GM12878 (cell line): ENCODE measurements around the gene ALG8. TPM values are rescaled to one million over a fixed set of nuclear protein-coding genes. Genes with fewer than 3 reads are reported as not detected.

Experiments
- CHD4 ChIP-seq: fragments of 200-600 bp; sonication (generic); IDR thresholded peaks from 2 replicates; pipeline ENCODE4 v1.6.1; 2016; ENCODE audit warnings: mild to moderate bottlenecking
- ETV6 ChIP-seq, 2 experiments: fragments of 450-650 bp in 1 of 2; IDR thresholded peaks in 1 of 2; conservative IDR thresholded peaks in 1 of 2; 2 replicates each; pipeline ENCODE4 v1.6.1; 2014; ENCODE audit warnings: antibody characterized with exemption in 1 of 2, borderline replicate concordance in 1 of 2, low read depth in 1 of 2, mild to moderate bottlenecking in 1 of 2, moderate library complexity in 1 of 2
- MTA2 ChIP-seq: fragments of 450-650 bp; IDR thresholded peaks from 2 replicates; pipeline ENCODE4 v1.6.1; 2016; ENCODE audit warnings: low read depth, mild to moderate bottlenecking, moderate library complexity
- MXI1 ChIP-seq: fragments of 150-350 bp; IDR thresholded peaks from 2 replicates; pipeline ENCODE4 v1.6.1; 2011; ENCODE audit warnings: low read depth, mild to moderate bottlenecking, inconsistent platforms, low read length, improper control_type of control experiment
- MYC ChIP-seq: IDR thresholded peaks from 2 replicates; pipeline ENCODE4 v1.6.1; 2011; ENCODE audit warnings: mild to moderate bottlenecking, low read length, moderate library complexity, inconsistent platforms; ENCODE audit not compliant: insufficient read depth, insufficient replicate concordance, insufficient read length, severe bottlenecking
- POU2F2 ChIP-seq: IDR thresholded peaks from 3 replicates; pipeline ENCODE4 v1.6.1; 2011; ENCODE audit warnings: low read depth, mild to moderate bottlenecking, low read length, borderline replicate concordance
- RAD21 ChIP-seq: IDR thresholded peaks from 2 replicates; pipeline ENCODE4 v1.6.1; 2011; ENCODE audit warnings: mild to moderate bottlenecking, low read depth, low read length, moderate library complexity; ENCODE audit not compliant: insufficient read depth
- RB1 ChIP-seq: fragments of 450-650 bp; formaldehyde crosslinking; IDR thresholded peaks from 2 replicates; pipeline ENCODE4 v1.6.1; 2017; ENCODE audit warnings: mild to moderate bottlenecking, borderline replicate concordance
- RFX5 ChIP-seq: IDR thresholded peaks from 2 replicates; pipeline ENCODE4 v1.6.1; 2011; ENCODE audit warnings: low read depth, low read length, improper control_type of control experiment
- RUNX3 ChIP-seq: IDR thresholded peaks from 2 replicates; pipeline ENCODE4 v1.6.1; 2012; ENCODE audit warnings: low read length, inconsistent platforms
- SMAD5 ChIP-seq: IDR thresholded peaks from 2 replicates; pipeline ENCODE4 v1.6.1; 2016; ENCODE audit warnings: antibody characterized with exemption, low read depth
- ZSCAN29 ChIP-seq: fragments of 450-650 bp; IDR thresholded peaks from 2 replicates; pipeline ENCODE4 v1.6.1; 2017; ENCODE audit warnings: mild to moderate bottlenecking, moderate library complexity
- polyA plus RNA-seq, 11 experiments: library from polyadenylated mRNA; depleted of rRNA in 4 of 11; unstranded in 6 of 11; stranded (reverse) in 5 of 11; fragments of >200 nt; fragmentation: Nextera tagmentation in 4 of 11; fragmentation: Illumina TruSeq in 1 of 11; extraction: Ambion mirVana in 4 of 11; extraction: Trizol in 1 of 11; gene quantifications; 1 replicate in 1 of 11; 2 replicates in 10 of 11; pipeline versions ENCODE4 v1.2.1 to v1.2.3, GENCODE V29; 2011 to 2016; ENCODE audit warnings: inconsistent platforms in 2 of 11, missing spikeins in 2 of 11, low read depth in 1 of 11
- total RNA-seq, 4 experiments: library from RNA; depleted of rRNA in 3 of 4; stranded (reverse); fragments of >200 nt in 3 of 4; fragmentation: Illumina TruSeq in 1 of 4; extraction: Trizol in 1 of 4; gene quantifications; 2 replicates each; pipeline versions ENCODE4 v1.2.1 to v1.2.3, GENCODE V29; 2013 to 2021
- TF ChIP-seq, protein P1 (sequence below): IDR thresholded peaks from 2 replicates; pipeline ENCODE4 v1.6.1; 2012; ENCODE audit warnings: improper control_type of control experiment, low read depth, low read length; ENCODE audit not compliant: insufficient replicate concordance
- TF ChIP-seq, protein P2 (sequence below): IDR thresholded peaks from 2 replicates; pipeline ENCODE4 v1.6.1; 2011; ENCODE audit warnings: borderline replicate concordance, low read depth, mild to moderate bottlenecking, moderate library complexity, low read length; ENCODE audit not compliant: insufficient read depth, poor library complexity, severe bottlenecking
- TF ChIP-seq, protein P3 (sequence below): fragments of 450-650 bp; conservative IDR thresholded peaks from 2 replicates; pipeline ENCODE4 v1.6.1; 2017; ENCODE audit warnings: mild to moderate bottlenecking, moderate library complexity
- TF ChIP-seq, protein P4 (sequence below): fragments of 450-650 bp; formaldehyde crosslinking; IDR thresholded peaks from 2 replicates; pipeline ENCODE4 v1.4.0; 2022; ENCODE audit warnings: mild to moderate bottlenecking, moderate library complexity

ALG8 gene
- total and polyA plus RNA-seq, 10 of the 15 experiments (the other 5 are each of a cell fraction or from before 2014, with no cell fraction given): 45.7 to 105 (median 68.4) TPM

DNA sequence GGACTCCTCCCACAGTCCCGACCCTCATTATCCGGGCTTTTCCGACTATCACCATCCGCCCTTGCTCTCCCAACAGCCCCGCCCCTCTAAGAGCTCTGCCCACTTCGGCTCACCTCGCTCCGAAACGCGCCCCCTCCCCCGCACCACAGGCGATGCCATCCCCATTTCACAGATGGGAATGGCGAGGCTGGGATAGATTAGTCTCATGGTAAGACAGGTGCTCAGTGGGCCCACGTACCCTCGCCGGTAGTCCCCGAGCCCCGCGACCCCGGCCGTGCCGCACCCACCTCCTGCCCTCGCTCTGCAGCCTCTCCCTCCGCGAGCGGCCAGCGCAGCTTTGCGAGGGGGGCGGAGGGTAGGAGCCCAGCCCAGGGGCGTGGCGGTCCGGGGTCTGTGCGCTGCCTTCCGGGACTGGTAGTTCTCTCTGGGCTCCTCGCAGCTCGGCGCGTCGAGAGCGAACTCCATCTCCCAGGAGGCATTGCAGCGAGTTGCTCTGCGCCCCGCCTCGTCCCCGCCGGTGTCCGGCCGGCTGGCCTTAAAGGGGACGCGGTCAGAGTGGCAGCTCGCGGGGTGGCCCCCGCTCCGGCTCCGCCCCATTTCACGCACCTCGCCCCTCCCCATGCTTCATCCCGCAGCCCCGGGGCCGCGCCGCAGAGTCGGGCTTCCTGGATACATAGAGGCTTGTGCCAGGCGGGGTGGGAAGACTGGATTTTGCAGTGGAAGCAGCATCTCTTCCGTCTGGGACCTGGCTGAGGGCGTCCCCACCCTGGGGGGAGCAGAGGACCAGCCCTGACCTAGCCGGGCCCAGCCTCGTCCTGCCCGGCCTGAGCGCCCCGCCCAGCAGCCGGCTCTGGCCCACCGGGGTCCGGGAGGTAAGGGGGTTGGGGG is 49.1 kb upstream of the ALG8 start, which contains the start of the genes KCTD21 and USP35 (continued):
- TF ChIP-seq RAD21 (no peak), RB1 (no peak), CHD4 (no peak), MTA2 (0 out of 2 replicates have a peak, but pooled peaks have one; percentile 32), ZSCAN29 (no peak), ETV6 (conservative IDR thresholded peaks at IDR 0.05 in 1 of 2, IDR thresholded peaks at IDR 0.05 in 1 of 2; ENCODE audit: borderline replicate concordance in 1 of 2, low read depth in 1 of 2) (no peak), POU2F2 (no peak; the same call in 2 of the 3 replicates), MYC (no peak), SMAD5 (no peak), RUNX3 (peak; percentile 14), MXI1 (no peak; the same call in none of the 2 replicates), RFX5 (0 out of 2 replicates have a peak, but pooled peaks have one; percentile 14)
- TF ChIP-seq, protein P1, sequence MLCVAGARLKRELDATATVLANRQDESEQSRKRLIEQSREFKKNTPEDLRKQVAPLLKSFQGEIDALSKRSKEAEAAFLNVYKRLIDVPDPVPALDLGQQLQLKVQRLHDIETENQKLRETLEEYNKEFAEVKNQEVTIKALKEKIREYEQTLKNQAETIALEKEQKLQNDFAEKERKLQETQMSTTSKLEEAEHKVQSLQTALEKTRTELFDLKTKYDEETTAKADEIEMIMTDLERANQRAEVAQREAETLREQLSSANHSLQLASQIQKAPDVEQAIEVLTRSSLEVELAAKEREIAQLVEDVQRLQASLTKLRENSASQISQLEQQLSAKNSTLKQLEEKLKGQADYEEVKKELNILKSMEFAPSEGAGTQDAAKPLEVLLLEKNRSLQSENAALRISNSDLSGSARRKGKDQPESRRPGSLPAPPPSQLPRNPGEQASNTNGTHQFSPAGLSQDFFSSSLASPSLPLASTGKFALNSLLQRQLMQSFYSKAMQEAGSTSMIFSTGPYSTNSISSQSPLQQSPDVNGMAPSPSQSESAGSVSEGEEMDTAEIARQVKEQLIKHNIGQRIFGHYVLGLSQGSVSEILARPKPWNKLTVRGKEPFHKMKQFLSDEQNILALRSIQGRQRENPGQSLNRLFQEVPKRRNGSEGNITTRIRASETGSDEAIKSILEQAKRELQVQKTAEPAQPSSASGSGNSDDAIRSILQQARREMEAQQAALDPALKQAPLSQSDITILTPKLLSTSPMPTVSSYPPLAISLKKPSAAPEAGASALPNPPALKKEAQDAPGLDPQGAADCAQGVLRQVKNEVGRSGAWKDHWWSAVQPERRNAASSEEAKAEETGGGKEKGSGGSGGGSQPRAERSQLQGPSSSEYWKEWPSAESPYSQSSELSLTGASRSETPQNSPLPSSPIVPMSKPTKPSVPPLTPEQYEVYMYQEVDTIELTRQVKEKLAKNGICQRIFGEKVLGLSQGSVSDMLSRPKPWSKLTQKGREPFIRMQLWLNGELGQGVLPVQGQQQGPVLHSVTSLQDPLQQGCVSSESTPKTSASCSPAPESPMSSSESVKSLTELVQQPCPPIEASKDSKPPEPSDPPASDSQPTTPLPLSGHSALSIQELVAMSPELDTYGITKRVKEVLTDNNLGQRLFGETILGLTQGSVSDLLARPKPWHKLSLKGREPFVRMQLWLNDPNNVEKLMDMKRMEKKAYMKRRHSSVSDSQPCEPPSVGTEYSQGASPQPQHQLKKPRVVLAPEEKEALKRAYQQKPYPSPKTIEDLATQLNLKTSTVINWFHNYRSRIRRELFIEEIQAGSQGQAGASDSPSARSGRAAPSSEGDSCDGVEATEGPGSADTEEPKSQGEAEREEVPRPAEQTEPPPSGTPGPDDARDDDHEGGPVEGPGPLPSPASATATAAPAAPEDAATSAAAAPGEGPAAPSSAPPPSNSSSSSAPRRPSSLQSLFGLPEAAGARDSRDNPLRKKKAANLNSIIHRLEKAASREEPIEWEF: no peak
- TF ChIP-seq, protein P2, sequence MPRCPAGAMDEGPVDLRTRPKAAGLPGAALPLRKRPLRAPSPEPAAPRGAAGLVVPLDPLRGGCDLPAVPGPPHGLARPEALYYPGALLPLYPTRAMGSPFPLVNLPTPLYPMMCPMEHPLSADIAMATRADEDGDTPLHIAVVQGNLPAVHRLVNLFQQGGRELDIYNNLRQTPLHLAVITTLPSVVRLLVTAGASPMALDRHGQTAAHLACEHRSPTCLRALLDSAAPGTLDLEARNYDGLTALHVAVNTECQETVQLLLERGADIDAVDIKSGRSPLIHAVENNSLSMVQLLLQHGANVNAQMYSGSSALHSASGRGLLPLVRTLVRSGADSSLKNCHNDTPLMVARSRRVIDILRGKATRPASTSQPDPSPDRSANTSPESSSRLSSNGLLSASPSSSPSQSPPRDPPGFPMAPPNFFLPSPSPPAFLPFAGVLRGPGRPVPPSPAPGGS: no peak
- TF ChIP-seq, protein P3, sequence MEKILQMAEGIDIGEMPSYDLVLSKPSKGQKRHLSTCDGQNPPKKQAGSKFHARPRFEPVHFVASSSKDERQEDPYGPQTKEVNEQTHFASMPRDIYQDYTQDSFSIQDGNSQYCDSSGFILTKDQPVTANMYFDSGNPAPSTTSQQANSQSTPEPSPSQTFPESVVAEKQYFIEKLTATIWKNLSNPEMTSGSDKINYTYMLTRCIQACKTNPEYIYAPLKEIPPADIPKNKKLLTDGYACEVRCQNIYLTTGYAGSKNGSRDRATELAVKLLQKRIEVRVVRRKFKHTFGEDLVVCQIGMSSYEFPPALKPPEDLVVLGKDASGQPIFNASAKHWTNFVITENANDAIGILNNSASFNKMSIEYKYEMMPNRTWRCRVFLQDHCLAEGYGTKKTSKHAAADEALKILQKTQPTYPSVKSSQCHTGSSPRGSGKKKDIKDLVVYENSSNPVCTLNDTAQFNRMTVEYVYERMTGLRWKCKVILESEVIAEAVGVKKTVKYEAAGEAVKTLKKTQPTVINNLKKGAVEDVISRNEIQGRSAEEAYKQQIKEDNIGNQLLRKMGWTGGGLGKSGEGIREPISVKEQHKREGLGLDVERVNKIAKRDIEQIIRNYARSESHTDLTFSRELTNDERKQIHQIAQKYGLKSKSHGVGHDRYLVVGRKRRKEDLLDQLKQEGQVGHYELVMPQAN: peak; percentile 80
- TF ChIP-seq, protein P4, sequence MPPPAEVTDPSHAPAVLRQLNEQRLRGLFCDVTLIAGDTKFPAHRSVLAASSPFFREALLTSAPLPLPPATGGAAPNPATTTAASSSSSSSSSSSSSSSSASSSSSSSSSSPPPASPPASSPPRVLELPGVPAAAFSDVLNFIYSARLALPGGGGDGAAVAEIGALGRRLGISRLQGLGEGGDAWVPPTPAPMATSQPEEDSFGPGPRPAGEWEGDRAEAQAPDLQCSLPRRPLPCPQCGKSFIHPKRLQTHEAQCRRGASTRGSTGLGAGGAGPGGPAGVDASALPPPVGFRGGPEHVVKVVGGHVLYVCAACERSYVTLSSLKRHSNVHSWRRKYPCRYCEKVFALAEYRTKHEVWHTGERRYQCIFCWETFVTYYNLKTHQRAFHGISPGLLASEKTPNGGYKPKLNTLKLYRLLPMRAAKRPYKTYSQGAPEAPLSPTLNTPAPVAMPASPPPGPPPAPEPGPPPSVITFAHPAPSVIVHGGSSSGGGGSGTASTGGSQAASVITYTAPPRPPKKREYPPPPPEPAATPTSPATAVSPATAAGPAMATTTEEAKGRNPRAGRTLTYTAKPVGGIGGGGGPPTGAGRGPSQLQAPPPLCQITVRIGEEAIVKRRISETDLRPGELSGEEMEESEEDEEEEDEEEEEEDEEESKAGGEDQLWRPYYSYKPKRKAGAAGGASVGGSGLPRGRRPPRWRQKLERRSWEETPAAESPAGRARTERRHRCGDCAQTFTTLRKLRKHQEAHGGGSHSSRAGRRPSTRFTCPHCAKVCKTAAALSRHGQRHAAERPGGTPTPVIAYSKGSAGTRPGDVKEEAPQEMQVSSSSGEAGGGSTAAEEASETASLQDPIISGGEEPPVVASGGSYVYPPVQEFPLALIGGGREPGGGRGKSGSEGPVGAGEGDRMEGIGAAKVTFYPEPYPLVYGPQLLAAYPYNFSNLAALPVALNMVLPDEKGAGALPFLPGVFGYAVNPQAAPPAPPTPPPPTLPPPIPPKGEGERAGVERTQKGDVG (CRISPR knock-in tag): no peak
